Tibial nerve (tissue), 4 donors: ENCODE measurements around the gene GREM2.

Experiments
- EP300 ChIP-seq, 2 donors: sonication (generic); formaldehyde crosslinking; IDR thresholded peaks; one replicate each; pipeline ENCODE4 v1.6.1; 2017; ENCODE audit warnings: antibody characterized with exemption in 2 of 2, mild to moderate bottlenecking in 1 of 2
- POLR2A ChIP-seq, 2 donors: fragments of 450-650 bp; IDR thresholded peaks; one replicate each; pipeline ENCODE4 v1.6.1; 2017; ENCODE audit warnings: antibody characterized with exemption in 2 of 2, mild to moderate bottlenecking in 2 of 2, moderate library complexity in 2 of 2
- TF ChIP-seq, protein P1 (sequence below), 5 experiments: fragments of 200-600 bp in 3 of 5; fragments of 450-650 bp in 2 of 5; sonication (generic) in 3 of 5; IDR thresholded peaks; one replicate each; pipeline ENCODE4 v1.5.1; 2016 to 2019; ENCODE audit warnings: antibody characterized with exemption in 5 of 5, mild to moderate bottlenecking in 3 of 5, moderate library complexity in 2 of 5

DNA sequence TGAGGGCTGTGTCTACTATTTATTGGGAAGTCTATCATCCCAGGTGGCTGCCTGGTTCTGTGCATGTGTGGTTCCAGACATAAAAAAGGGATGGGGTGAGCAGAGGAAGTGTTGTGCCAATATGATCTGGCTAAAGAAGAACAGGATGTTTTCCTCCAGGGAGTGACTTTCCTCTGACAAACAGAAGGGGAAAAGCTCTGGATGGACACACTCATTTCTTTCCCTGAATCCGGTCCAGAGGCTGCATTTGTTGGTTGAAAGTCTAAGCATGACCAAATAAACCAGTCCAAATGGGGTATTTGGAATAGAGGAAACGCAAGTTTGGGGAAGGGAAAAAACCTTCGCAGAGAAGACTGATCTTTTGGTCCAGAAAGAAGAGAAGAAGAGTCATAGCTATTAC, 12.7 kb downstream of the GREM2 start:
- TF ChIP-seq, protein P1, sequence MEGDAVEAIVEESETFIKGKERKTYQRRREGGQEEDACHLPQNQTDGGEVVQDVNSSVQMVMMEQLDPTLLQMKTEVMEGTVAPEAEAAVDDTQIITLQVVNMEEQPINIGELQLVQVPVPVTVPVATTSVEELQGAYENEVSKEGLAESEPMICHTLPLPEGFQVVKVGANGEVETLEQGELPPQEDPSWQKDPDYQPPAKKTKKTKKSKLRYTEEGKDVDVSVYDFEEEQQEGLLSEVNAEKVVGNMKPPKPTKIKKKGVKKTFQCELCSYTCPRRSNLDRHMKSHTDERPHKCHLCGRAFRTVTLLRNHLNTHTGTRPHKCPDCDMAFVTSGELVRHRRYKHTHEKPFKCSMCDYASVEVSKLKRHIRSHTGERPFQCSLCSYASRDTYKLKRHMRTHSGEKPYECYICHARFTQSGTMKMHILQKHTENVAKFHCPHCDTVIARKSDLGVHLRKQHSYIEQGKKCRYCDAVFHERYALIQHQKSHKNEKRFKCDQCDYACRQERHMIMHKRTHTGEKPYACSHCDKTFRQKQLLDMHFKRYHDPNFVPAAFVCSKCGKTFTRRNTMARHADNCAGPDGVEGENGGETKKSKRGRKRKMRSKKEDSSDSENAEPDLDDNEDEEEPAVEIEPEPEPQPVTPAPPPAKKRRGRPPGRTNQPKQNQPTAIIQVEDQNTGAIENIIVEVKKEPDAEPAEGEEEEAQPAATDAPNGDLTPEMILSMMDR (IDR thresholded peaks at IDR 0.05), result no peak
- TF ChIP-seq POLR2A (IDR thresholded peaks at IDR 0.05) (no peak), EP300 (IDR thresholded peaks at IDR 0.05) (no peak)
